A172 (cell line): ENCODE data around the gene C17orf75. TPM values are rescaled to one million over a fixed set of nuclear protein-coding genes. Genes with fewer than 3 reads are reported as not detected.

Source experiments
- DNase-seq: peaks from one replicate; pipeline ENCODE4 v3.0.0-alpha.2; 2015; ENCODE audit warnings: low spot score
- total RNA-seq: library from RNA; depleted of rRNA; stranded (reverse); fragments of >200 nt; shearing (Covaris generic); gene quantifications from 2 replicates; pipeline ENCODE4 v1.2.3, GENCODE V29; 2014

C17orf75 gene
- total RNA-seq, 1 experiment from 2014 or later, result 75.6 TPM

- no peak for DNase-seq
Observed at GRCh38 chr17:32305049-32305448, 36.9 kb downstream of the C17orf75 start.

DNA sequence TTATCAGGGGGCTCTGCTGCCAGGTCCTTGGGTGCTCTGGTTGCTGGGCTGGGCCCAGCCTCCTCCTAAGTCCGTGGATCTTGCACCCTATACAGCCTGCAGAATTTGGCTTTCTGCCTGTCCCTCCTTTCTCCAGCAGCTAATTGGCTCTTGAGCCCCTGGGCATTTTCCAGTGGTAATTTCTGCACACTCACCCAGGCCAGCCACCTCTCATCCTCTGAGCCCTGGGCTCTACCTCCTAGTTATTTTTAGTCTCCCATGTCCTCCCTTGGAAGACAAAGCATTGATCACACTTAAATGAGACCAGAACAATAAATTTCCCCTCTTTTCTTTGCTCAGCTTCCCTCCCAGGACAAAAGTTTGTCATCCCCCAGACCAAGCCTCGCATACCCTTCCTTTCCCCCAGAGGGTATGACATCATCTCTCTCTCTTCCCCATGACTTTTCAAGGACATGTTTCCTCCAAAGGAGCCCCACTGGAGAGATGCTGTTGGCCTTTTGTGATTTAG lies 38.1 kb downstream of the C17orf75 start:
- no peak for DNase-seq

DNA sequence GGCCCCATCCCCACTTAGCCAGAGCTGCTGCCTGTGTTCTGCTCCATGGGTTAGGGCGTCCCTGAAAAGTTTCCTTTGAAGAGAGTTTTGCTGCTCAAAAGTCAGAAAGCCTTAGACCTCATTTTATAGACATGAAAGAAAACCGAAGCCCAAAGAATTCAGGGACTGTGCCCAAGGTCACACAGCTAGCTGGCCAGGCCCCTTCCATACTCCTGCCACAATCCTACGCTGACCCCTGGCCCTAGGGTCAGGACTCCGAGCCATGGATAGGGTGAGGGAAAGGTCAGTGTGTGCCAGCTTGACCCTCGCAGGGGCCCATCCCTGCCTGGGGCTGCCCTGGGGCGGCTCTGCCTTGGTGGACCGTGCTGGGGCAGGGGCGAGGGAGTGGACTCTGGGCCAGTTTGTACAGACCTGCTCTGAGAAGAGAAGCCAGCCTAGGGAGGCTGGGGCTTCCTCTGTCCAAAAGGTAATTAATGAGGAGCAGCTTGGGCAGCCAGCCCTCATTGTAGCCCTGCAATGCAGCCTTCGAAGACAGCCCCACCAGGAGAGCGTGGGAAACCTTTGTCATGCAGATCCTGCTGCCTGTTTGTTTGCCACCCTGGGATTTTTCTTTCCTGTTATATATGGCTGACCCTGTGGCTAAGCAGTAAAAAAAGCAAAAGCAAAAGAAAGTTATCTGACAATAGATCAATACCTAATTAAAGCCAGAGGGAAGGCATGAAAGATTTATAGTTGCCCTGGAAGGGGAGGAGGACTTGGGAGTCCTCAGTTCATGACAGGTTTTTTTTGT lies 38.9 kb downstream of the C17orf75 start:
- no peak for DNase-seq

DNA sequence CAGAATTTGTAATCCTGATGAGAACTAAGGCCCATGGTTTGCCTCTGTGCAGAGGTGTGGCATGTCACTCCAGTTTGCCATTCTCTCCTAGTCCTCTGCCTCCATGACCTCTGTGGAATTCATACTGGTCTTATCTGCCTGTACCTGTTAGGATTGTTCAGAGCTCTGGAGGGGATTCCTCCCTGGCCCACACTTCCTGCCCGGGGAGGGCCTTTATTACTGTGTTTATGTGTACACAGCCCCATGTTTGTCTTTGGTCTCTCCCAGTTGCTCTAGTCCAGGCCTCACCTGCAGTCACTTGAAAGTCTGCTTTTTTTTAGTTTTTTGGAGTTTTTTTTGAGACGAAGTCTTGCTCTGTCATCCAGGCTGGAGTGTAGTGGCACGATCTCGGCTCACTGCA lies 39.9 kb downstream of the C17orf75 start:
- no peak for DNase-seq

GRCh38 chr17:32299580-32300164 lies 42.3 kb downstream of the C17orf75 start:
- DNase-seq, result no peak

DNA sequence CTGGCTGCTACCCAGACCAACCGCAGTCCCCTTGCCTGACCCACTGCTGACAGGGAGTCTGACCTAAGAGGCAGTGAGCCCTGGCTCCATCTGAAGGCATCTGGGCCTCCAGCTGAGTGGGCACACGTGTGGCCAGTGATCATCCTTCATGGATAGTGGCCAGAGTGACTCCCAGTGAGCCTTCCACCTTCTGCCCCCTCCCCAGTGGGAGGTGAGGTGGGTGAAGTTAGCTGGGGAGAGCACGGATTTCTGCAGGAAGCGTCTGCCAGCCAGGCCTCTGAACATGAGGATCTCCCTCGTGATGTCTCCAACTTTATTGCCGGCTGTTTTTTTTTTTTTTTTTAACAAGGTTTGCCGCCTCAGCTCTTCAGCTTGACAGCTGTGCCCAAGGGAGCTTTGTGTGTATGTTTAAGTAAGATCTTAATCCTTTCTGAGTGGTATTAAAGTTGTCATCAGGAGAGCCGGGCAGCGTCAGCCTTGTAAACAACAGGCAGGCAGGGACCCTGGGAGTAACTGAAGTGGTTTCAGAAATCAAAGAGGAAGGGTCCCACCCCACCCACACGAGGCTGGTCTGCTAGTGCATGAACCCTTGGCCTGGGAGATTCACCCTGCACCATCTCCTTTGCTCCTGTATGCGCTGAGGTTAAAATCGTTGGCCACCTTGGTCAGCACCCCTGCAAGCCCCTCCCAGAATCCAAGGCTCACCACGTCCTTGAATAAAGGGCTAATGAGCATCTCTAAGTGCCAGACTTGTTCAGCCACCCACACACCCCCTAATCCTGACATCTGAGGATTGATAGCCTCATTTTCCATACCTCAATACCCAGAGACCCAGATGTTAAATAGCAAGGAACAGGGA lies 43.0 kb downstream of the C17orf75 start:
- DNase-seq, result no peak

DNA sequence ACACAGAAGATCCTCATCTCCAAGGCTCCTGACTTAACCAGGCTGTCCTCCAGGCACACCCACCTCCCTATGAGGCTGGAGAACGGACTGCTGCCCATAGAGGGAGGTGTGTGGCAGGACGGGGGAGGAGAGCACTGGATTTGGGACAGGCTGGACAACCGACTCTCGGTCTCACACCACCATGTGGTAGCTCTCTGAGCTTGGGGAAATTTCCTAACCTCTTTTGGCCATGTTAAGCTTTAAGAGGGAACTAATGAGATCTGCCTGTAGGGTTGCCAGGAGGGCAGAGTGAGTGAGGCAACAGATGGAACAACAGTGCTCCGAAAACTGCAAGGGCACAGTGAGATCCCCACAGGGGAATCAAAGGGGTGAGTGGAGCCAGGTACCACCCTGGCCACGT lies 43.7 kb downstream of the C17orf75 start:
- DNase-seq, result no peak

- DNase-seq, result no peak
Observed at GRCh38 chr17:32297860-32298259, 44.1 kb downstream of the C17orf75 start.

- no peak for DNase-seq
Observed at GRCh38 chr17:32297424-32297823, 44.5 kb downstream of the C17orf75 start.

DNA sequence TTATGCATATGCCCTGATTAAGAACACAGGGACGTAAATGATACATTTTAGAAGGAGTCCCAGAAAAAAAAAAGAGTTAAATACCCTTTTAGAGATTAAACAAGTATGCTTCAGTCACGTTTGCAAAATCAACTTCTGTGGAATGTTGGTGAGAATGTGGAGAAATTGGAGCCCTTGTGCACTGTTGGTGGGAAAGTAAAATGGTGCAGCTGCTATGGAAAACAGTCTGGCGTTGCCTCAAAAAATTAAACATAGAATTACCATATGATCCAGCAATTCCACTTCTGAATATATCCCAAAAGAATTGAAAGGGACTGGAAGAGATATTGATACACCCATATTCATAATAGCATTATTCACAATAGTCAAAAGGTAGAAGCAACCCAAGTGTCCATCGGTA lies 49.9 kb downstream of the C17orf75 start:
- no peak for DNase-seq

DNA sequence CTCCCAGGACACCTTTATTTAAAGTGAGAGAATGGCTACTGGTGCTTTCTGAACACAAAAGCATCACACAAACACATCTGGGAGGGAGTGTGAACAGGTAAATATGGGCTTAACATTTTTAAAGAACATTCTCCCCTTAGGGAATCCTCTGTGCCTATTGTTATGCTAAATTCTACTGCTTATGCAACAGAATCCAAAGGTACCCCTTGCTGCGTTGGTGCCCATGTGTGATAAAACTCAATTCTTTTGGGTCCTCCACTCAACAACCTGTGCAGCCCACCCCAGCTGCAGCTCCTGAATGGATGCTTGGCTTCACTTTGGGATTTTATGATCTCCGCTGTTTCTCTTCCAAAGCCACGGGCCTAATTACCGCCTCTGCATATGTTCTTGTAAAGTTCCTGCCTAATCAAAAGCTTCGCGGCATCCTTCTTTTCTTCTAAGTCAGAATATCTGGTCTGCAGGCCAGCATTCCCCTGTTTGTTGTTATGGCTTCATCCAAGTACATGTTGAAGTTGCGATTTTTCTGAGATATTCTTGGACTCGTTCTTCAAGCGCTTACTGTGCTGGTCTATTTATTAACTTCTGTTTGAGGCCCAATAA lies 52.4 kb downstream of the C17orf75 start:
- no peak for DNase-seq

- no peak for DNase-seq
Observed at GRCh38 chr17:32288615-32289014, 53.4 kb downstream of the C17orf75 start.

GRCh38 chr17:32287804-32288511 lies 54.0 kb downstream of the C17orf75 start:
- DNase-seq, result no peak

GRCh38 chr17:32286518-32286900 lies 55.5 kb downstream of the C17orf75 start:
- DNase-seq, result no peak

DNA sequence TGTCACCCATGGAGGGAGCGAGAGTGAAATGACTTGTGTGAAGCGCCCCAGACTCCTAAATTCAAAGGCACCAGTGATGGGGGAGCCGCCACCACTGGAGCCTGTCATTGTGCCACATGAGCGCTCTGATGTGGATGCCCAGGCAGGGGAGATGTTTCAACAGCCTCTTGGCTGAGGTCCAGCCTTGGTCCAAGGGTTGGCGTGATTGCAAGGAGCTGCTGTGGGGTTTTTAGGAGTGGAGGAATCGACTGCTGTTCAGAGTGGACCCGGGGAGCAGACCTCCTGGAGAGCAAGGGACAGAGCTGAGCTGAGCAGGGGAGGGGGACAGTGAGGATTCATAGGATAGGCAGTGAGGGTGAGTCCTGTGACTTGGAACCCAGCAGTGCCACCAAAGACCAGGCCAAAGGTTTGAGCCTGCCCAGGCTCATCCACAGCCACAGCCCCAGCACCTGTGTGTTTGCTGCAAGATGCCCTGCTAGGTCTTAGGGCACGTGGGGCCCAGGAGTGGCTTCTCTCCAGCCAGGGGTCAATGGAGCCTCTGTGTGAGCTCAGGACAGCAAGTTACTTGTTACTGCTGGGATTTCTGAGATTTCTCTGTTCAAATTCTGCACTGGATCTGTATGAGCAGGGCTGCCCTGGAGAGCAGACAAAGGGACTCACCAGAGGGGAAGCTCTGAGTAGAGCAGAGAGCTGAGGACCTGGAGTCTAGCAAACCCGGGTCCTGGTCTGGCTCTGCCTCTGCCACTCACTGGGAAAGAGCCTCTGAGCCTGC lies 56.0 kb downstream of the C17orf75 start:
- no peak for DNase-seq

GRCh38 chr17:32285306-32285705 lies 56.7 kb downstream of the C17orf75 start:
- DNase-seq, result no peak

DNA sequence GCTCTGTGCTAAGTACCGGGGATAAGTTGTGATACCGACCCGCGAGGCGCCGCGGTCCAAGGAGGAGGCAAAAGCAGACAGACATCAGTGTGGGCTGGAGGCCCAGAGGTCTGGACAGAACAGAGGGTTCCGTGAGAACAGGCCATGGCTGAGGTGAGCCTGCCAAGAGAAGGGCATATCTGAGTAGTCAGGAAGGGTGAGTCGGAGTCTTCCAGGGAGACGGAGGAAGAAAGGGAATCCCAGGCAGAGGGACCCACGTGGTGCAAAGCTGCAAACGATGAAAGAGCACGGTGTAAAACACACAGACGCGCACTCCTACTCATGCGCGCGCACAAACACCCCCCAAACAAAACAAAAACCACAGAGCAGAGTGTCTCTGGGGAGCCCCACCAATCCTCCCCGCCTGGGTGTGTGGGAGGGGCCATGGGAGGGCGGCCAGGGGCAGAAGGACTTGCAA lies 58.2 kb downstream of the C17orf75 start:
- peak; percentile 59 for DNase-seq

DNA sequence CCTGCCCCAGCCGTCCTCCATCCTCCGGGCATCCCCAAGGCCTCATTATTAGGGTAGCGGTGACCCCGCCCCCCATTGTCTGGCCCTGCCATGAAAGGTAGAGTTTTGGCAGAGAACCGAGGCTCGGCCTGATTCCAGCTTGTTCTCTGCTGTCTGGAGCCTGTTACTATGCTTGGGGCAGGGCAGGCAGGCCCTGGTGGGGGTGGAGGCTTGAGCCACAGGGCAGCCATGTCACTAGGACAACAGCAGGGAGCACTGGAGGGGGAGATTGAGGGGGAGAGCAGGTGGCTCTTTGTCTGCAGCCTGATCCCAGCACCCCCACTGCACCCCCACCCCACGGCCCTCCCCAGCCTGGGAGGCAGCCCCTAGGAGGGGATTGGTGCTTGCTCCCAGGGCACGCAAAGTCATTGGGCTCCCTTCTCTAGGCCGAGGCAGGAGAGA lies 60.9 kb downstream of the C17orf75 start:
- DNase-seq, result no peak

- DNase-seq, result no peak
Observed at GRCh38 chr17:32279891-32280716, 61.9 kb downstream of the C17orf75 start.

DNA sequence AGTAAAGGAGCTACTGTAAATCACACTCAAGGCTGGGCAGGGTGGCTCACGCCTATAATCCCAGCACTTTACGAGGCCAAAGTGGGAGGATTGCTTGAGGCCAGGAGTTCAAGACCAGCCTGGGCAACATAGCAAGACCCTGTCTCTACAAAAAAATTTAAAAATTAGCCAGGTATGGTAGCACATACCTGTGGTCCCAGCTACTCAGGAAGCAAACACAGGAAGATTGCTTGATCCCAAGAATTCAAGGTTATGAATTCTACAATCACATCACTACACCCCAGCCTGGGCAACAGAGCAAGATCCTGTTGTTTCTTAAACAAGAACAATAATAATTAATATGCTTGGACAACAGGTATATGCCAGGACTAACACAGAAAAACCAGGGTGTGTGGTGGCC lies 63.2 kb downstream of the C17orf75 start:
- no peak for DNase-seq
